GM12878 (cell line): ENCODE data around the gene TCF7. TPM values are rescaled to one million over a fixed set of nuclear protein-coding genes. Genes with fewer than 3 reads are reported as not detected.

Experiments
- ETV6 ChIP-seq, 2 experiments: fragments of 450-650 bp in 1 of 2; IDR thresholded peaks in 1 of 2; conservative IDR thresholded peaks in 1 of 2; 2 replicates each; pipeline ENCODE4 v1.6.1; 2014; ENCODE audit warnings: antibody characterized with exemption in 1 of 2, borderline replicate concordance in 1 of 2, low read depth in 1 of 2, mild to moderate bottlenecking in 1 of 2, moderate library complexity in 1 of 2
- GATAD2B ChIP-seq: fragments of 450-650 bp; conservative IDR thresholded peaks from 2 replicates; pipeline ENCODE4 v1.6.1; 2017; ENCODE audit warnings: low read depth, mild to moderate bottlenecking, moderate library complexity
- HCFC1 ChIP-seq: fragments of 150-350 bp; IDR thresholded peaks from 2 replicates; pipeline ENCODE4 v1.6.1; 2014; ENCODE audit warnings: low read length
- IKZF2 ChIP-seq, 2 experiments: fragments of 450-650 bp; IDR thresholded peaks; 2 replicates each; pipeline ENCODE4 v1.6.1; 2017; ENCODE audit warnings: mild to moderate bottlenecking in 2 of 2, moderate library complexity in 2 of 2
- IRF4 ChIP-seq: IDR thresholded peaks from 2 replicates; pipeline ENCODE4 v1.6.1; 2011; ENCODE audit warnings: low read depth, low read length
- NFYA ChIP-seq: IDR thresholded peaks from 2 replicates; pipeline ENCODE4 v1.6.1; 2011; ENCODE audit warnings: low read depth, mild to moderate bottlenecking, low read length, improper control_type of control experiment, borderline replicate concordance
- NR2F1 ChIP-seq: fragments of 450-650 bp; conservative IDR thresholded peaks from 2 replicates; pipeline ENCODE4 v1.6.1; 2017; ENCODE audit warnings: mild to moderate bottlenecking
- POLR2AphosphoS2 ChIP-seq: IDR thresholded peaks from 2 replicates; pipeline ENCODE4 v1.6.1; 2011; ENCODE audit warnings: low read depth, mild to moderate bottlenecking, low read length, improper control_type of control experiment, moderate library complexity
- RAD21 ChIP-seq: IDR thresholded peaks from 2 replicates; pipeline ENCODE4 v1.6.1; 2011; ENCODE audit warnings: mild to moderate bottlenecking, low read depth, low read length, moderate library complexity; ENCODE audit not compliant: insufficient read depth
- SIX5 ChIP-seq: IDR thresholded peaks from 2 replicates; pipeline ENCODE4 v1.6.1; 2011; ENCODE audit warnings: mild to moderate bottlenecking, low read depth, low read length, moderate library complexity; ENCODE audit not compliant: severe bottlenecking
- STAT3 ChIP-seq: IDR thresholded peaks from 2 replicates; pipeline ENCODE4 v1.6.1; 2011; ENCODE audit warnings: low read depth, low read length, improper control_type of control experiment
- ZNF207 ChIP-seq: fragments of 450-650 bp; IDR thresholded peaks from 2 replicates; pipeline ENCODE4 v1.6.1; 2014; ENCODE audit warnings: antibody characterized with exemption, mild to moderate bottlenecking, borderline replicate concordance
- ZNF384 ChIP-seq: IDR thresholded peaks from 2 replicates; pipeline ENCODE4 v1.6.1; 2012; ENCODE audit warnings: low read depth, mild to moderate bottlenecking, low read length, improper control_type of control experiment, borderline replicate concordance
- ZNF622 ChIP-seq: fragments of 450-650 bp; IDR thresholded peaks from 2 replicates; pipeline ENCODE4 v1.6.1; 2017; ENCODE audit warnings: mild to moderate bottlenecking, inconsistent platforms
- polyA plus RNA-seq, 11 experiments: library from polyadenylated mRNA; depleted of rRNA in 4 of 11; unstranded in 6 of 11; stranded (reverse) in 5 of 11; fragments of >200 nt; fragmentation: Nextera tagmentation in 4 of 11; fragmentation: Illumina TruSeq in 1 of 11; extraction: Ambion mirVana in 4 of 11; extraction: Trizol in 1 of 11; gene quantifications; 1 replicate in 1 of 11; 2 replicates in 10 of 11; pipeline versions ENCODE4 v1.2.1 to v1.2.3, GENCODE V29; 2011 to 2016; ENCODE audit warnings: inconsistent platforms in 2 of 11, missing spikeins in 2 of 11, low read depth in 1 of 11
- total RNA-seq, 4 experiments: library from RNA; depleted of rRNA in 3 of 4; stranded (reverse); fragments of >200 nt in 3 of 4; fragmentation: Illumina TruSeq in 1 of 4; extraction: Trizol in 1 of 4; gene quantifications; 2 replicates each; pipeline versions ENCODE4 v1.2.1 to v1.2.3, GENCODE V29; 2013 to 2021
- TF ChIP-seq, protein P1 (sequence below): fragments of 450-650 bp; IDR thresholded peaks from 2 replicates; pipeline ENCODE4 v1.6.1; 2016; ENCODE audit warnings: mild to moderate bottlenecking
- TF ChIP-seq, protein P2 (sequence below): IDR thresholded peaks from 2 replicates; pipeline ENCODE4 v1.6.1; 2012; ENCODE audit warnings: mild to moderate bottlenecking, low read depth, low read length
- TF ChIP-seq, protein P3 (sequence below): fragments of 450-650 bp; IDR thresholded peaks from 2 replicates; pipeline ENCODE4 v1.6.1; 2016; ENCODE audit warnings: mild to moderate bottlenecking
- TF ChIP-seq, protein P4 (sequence below): fragments of 450-650 bp; IDR thresholded peaks from 2 replicates; pipeline ENCODE4 v1.6.1; 2017; ENCODE audit warnings: mild to moderate bottlenecking, moderate library complexity

TCF7 gene
- total and polyA plus RNA-seq, 10 of the 15 experiments (the other 5 are each of a cell fraction or from before 2014, with no cell fraction given), result 10.0 to 60.2 (median 23.6) TPM

DNA sequence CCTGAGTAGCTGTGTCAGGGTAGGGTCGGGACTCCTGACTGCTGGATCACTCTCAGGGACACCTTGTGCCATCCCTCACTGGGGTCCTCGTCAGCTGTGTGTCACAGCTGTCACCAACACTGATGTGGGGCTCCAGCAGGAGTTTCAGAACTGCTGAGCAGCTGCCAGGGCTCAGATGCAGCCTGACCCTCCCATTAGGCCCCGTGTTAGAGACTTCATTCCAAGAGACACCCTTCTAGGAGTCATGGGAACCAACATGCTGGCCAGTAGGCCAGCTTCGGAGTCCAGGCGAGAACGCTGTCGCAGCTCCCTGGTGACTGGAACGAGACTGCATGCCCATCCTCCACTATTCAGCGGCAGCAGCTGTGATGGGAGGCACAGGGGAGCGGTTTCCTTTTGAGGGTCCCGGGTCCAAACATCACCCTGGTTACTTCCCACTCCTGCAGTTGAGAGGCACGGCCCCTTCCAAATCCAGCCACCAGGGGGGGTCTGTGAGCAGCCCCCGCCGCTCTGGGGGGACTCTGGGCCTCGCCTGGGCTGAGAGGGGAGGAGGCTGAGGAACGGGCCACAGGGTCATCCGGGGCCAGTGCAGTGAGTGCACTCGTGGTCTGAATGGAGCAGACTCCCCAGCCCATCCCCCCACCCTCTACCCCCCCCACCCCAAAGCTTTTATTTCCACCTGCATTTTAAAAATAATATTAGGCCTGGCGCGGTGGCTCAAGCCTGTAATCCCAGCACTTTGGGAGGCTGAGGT, 12.6 kb upstream of the TCF7 start (continued):
- 0 out of 2 replicates have a peak, but pooled peaks have one; percentile 70 for TF ChIP-seq GATAD2B
- TF ChIP-seq POLR2AphosphoS2, result no peak
- no peak for TF ChIP-seq NFYA
- TF ChIP-seq ZNF384, result no peak
- TF ChIP-seq, protein P1, sequence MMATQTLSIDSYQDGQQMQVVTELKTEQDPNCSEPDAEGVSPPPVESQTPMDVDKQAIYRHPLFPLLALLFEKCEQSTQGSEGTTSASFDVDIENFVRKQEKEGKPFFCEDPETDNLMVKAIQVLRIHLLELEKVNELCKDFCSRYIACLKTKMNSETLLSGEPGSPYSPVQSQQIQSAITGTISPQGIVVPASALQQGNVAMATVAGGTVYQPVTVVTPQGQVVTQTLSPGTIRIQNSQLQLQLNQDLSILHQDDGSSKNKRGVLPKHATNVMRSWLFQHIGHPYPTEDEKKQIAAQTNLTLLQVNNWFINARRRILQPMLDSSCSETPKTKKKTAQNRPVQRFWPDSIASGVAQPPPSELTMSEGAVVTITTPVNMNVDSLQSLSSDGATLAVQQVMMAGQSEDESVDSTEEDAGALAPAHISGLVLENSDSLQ, result peak; percentile 58; the same call in 1 of the 2 replicates
- peak in 1 of 2 experiments; percentile 8; a peak in 2 of 4 replicates for TF ChIP-seq IKZF2 (IDR thresholded peaks at IDR 0.05)
- TF ChIP-seq IRF4, result 0 out of 2 replicates have a peak, but pooled peaks have one; percentile 12
- TF ChIP-seq, protein P2, sequence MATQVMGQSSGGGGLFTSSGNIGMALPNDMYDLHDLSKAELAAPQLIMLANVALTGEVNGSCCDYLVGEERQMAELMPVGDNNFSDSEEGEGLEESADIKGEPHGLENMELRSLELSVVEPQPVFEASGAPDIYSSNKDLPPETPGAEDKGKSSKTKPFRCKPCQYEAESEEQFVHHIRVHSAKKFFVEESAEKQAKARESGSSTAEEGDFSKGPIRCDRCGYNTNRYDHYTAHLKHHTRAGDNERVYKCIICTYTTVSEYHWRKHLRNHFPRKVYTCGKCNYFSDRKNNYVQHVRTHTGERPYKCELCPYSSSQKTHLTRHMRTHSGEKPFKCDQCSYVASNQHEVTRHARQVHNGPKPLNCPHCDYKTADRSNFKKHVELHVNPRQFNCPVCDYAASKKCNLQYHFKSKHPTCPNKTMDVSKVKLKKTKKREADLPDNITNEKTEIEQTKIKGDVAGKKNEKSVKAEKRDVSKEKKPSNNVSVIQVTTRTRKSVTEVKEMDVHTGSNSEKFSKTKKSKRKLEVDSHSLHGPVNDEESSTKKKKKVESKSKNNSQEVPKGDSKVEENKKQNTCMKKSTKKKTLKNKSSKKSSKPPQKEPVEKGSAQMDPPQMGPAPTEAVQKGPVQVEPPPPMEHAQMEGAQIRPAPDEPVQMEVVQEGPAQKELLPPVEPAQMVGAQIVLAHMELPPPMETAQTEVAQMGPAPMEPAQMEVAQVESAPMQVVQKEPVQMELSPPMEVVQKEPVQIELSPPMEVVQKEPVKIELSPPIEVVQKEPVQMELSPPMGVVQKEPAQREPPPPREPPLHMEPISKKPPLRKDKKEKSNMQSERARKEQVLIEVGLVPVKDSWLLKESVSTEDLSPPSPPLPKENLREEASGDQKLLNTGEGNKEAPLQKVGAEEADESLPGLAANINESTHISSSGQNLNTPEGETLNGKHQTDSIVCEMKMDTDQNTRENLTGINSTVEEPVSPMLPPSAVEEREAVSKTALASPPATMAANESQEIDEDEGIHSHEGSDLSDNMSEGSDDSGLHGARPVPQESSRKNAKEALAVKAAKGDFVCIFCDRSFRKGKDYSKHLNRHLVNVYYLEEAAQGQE, result no peak
- TF ChIP-seq, protein P3, sequence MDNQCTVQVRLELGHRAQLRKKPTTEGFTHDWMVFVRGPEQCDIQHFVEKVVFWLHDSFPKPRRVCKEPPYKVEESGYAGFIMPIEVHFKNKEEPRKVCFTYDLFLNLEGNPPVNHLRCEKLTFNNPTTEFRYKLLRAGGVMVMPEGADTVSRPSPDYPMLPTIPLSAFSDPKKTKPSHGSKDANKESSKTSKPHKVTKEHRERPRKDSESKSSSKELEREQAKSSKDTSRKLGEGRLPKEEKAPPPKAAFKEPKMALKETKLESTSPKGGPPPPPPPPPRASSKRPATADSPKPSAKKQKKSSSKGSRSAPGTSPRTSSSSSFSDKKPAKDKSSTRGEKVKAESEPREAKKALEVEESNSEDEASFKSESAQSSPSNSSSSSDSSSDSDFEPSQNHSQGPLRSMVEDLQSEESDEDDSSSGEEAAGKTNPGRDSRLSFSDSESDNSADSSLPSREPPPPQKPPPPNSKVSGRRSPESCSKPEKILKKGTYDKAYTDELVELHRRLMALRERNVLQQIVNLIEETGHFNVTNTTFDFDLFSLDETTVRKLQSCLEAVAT, result no peak; the same call in 1 of the 2 replicates
- no peak for TF ChIP-seq STAT3
- TF ChIP-seq NR2F1, result peak; percentile 72
- TF ChIP-seq, protein P4, sequence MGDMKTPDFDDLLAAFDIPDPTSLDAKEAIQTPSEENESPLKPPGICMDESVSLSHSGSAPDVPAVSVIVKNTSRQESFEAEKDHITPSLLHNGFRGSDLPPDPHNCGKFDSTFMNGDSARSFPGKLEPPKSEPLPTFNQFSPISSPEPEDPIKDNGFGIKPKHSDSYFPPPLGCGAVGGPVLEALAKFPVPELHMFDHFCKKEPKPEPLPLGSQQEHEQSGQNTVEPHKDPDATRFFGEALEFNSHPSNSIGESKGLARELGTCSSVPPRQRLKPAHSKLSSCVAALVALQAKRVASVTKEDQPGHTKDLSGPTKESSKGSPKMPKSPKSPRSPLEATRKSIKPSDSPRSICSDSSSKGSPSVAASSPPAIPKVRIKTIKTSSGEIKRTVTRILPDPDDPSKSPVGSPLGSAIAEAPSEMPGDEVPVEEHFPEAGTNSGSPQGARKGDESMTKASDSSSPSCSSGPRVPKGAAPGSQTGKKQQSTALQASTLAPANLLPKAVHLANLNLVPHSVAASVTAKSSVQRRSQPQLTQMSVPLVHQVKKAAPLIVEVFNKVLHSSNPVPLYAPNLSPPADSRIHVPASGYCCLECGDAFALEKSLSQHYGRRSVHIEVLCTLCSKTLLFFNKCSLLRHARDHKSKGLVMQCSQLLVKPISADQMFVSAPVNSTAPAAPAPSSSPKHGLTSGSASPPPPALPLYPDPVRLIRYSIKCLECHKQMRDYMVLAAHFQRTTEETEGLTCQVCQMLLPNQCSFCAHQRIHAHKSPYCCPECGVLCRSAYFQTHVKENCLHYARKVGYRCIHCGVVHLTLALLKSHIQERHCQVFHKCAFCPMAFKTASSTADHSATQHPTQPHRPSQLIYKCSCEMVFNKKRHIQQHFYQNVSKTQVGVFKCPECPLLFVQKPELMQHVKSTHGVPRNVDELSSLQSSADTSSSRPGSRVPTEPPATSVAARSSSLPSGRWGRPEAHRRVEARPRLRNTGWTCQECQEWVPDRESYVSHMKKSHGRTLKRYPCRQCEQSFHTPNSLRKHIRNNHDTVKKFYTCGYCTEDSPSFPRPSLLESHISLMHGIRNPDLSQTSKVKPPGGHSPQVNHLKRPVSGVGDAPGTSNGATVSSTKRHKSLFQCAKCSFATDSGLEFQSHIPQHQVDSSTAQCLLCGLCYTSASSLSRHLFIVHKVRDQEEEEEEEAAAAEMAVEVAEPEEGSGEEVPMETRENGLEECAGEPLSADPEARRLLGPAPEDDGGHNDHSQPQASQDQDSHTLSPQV, result peak; percentile 50; the same call in 1 of the 2 replicates
- TF ChIP-seq ZNF207, result no peak
- no peak for TF ChIP-seq ZNF622
- no peak for TF ChIP-seq ETV6 (conservative IDR thresholded peaks at IDR 0.05 in 1 of 2, IDR thresholded peaks at IDR 0.05 in 1 of 2; ENCODE audit: borderline replicate concordance in 1 of 2, low read depth in 1 of 2)
- no peak for TF ChIP-seq HCFC1
- TF ChIP-seq SIX5, result no peak
- TF ChIP-seq RAD21, result peak; percentile 77
